GM18499 (cell line): Measurements from ENCODE around the gene RYR2.

ENCODE experiments used
- ATAC-seq: cut with Tn5 transposase; IDR thresholded peaks from one replicate; pipeline ENCODE4 v1.9.1; 2021; ENCODE audit warnings: moderate number of reproducible peaks; ENCODE audit not compliant: insufficient read depth, unreplicated experiment

Gene RYR2

DNA sequence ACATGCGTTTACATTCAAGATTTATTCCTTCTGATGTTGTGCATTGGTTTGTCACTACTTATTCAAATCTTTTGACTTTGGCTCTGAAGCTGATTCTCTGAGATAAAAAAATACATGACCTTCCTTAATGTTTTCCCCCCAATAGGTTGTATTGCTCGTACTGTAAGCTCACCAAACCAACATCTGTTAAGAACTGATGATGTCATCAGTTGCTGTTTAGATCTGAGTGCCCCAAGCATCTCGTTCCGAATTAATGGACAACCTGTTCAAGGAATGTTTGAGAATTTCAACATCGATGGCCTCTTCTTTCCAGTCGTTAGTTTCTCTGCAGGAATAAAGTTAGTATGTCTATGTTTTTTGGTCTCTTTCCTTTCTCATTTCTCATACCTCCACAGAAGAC, 458.6 kb downstream of the RYR2 start:
- no peak for ATAC-seq

DNA sequence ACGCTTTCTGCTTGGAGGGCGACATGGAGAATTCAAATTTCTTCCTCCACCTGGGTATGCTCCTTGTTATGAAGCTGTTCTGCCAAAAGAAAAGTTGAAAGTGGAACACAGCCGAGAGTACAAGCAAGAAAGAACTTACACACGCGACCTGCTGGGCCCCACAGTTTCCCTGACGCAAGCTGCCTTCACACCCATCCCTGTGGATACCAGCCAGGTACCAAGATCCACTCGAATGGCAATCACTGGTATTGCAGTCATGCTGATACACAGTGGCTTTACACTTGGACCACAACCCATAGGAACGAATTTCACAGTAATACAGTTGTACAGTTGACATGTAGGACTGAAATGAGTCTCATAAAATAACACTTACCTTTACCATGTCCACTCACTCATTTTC, 461.3 kb downstream of the RYR2 start:
- ATAC-seq, result no peak

GRCh38 chr1:237507005-237507404, 465.0 kb downstream of the RYR2 start:
- peak; percentile 92 for ATAC-seq

GRCh38 chr1:237509748-237510147, 467.8 kb downstream of the RYR2 start:
- ATAC-seq, result no peak

GRCh38 chr1:237525102-237525501, 483.1 kb downstream of the RYR2 start:
- no peak for ATAC-seq

GRCh38 chr1:237527761-237528160, 485.8 kb downstream of the RYR2 start:
- ATAC-seq, result no peak

DNA sequence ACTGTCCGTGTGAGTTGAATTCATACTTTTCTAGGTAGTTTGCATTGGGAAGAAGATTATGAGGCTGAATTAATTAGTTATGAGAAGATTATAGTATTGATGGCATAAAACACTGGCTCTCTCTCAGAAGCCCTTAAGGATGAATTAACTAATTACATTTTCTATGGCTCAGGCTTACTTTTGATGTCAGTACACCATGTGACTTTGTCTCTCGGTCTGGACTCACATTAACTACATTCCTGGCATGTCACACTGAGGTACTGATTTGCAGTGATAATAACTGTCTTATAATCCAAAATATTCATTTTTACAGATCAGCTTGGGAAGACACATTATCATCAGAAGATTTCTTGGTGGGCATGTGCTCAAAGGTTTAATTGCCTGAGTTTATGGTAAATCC, 486.6 kb downstream of the RYR2 start:
- ATAC-seq, result no peak

GRCh38 chr1:237539055-237539454, 497.1 kb downstream of the RYR2 start:
- ATAC-seq, result no peak

DNA sequence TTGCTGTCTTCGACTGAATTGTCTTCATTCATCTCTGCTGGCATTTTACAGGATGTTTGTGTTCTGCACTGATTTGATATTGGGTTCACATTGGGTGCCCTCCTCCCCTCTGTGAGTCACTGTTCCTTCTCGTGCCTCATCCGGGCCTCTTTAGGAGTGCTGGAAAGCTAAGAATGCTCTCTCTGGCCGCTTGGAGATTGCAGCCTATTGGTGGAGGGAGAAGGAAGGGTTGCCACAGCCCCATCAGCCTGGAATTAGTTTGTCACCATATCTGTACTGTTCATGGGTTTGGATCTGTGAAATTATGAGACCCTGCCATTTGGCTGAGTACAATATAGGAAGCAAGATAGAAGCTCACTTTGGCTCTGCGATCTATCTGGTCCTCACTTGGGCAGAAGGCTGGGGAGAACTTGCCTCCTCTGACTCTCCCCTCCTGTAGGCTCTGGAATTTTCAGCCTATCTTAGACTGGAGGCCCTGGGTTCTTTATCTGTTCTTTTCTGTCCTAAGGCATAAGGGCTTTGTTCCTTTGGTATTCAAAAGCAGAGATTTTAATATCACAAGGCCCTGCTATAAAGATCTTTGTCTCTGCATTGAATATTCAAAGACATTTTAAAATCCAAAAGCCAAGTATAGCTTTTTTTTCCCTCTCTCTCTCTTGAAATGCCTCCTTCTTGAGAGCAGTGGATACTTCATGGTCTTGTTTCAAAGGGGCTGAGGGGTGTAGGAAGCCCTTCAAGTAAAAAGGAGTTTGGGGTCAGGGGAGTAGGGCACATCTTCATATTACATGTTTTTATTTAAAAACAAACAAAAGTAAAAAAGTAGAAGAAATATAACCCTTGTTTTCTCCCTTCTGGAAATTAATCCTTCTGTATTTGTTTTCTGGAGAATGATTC, 500.8 kb downstream of the RYR2 start:
- ATAC-seq, result no peak

DNA sequence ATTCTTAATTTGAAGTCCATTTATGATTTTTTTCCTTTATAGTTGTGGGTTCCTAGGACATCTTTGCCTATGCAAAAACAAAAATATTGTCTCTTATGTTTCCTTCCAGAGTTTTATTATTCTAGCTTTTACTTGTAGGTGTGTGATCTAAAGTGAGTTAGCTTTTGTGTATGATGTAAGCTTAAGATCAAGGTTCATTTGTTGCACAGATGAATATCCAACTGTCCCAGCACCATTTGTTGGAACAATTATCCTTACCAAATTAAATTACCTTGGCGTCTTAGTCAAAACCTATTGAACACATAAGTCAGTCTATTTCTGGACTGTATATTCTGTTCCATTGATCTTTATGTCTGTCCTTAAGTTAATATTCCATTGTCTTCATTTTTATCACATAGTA, 511.1 kb downstream of the RYR2 start:
- no peak for ATAC-seq

DNA sequence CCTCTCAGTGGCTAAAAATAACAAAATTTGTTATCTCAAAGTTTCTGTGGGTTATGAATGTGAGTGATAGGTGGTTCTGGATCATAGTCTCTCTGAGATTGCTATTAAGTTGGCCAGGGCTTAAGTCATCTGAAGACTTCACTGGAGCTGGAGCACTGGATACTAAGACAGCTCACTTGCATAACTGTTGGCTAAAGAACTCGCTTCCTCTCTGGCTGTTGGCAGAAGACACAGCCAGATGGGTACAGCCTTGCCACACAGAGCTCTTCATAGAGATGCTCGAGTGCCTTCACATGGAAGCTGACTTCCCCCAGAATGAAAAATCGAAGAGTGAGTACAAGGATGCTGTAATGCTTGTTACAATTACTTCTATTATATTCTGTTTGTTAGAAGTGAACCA, 514.9 kb downstream of the RYR2 start:
- no peak for ATAC-seq

- peak; percentile 88 for ATAC-seq
Measured at GRCh38 chr1:237562242-237562823, 520.3 kb downstream of the RYR2 start.

DNA sequence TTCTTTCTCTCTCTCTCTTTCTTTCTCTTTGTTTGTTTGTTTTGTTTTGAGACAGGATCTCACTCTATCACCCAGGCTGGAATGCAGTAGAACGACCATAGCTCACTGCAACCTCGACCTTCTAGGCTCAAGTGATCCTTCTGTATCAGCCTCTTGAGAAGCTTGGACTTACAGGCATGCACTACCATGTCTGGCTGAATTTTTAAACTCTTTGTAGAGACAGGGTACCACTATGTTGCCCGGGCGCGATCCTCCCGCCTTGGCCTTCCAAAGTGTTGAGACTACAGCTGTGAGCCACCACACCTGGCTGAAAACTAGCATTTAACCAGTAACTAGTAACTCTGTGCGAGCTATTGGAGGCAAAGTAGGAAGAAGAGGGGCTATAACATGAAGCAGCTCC, 523.3 kb downstream of the RYR2 start:
- no peak for ATAC-seq

- ATAC-seq, result no peak
Measured at GRCh38 chr1:237566581-237566980, 524.6 kb downstream of the RYR2 start.

DNA sequence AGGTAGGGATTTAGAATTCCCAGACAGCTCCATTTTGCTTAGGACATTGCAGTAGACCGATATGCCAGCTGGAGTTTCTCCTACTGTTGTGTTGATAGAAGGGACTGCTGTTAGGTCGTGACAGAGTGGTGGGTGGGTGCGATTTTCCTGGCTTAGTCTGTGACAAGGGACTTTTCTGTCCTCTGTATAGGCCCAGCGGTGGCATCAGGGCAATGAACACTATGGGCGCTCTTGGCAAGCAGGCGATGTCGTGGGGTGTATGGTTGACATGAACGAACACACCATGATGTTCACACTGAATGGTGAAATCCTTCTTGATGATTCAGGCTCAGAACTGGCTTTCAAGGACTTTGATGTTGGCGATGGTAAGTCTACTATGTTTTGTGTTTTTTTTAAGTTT, 527.0 kb downstream of the RYR2 start:
- ATAC-seq, result no peak

GRCh38 chr1:237570530-237570929, 528.5 kb downstream of the RYR2 start:
- no peak for ATAC-seq

GRCh38 chr1:237574536-237574935, 532.6 kb downstream of the RYR2 start:
- no peak for ATAC-seq

GRCh38 chr1:237578540-237578939, 536.6 kb downstream of the RYR2 start:
- no peak for ATAC-seq

DNA sequence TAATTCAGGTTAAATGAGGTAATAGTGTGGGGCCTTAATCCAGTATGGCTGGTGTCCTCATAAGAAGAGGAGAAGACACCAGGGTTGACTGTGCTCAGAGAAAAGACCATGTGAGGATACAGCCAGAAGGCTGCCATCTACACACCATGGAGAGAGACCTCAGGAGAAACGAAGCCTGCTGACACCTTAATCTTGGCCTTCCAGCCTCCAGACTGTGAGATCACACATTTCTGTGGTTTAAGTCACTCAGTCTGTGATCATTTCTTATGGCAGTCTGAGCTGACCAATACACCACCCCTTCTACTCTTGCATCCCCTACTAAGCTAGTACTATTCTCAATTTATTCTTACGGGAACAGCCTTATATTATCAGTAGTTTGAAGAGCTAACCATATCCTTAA, 538.7 kb downstream of the RYR2 start:
- ATAC-seq, result no peak

GRCh38 chr1:237583270-237583669, 541.3 kb downstream of the RYR2 start:
- no peak for ATAC-seq

GRCh38 chr1:237583756-237584155, 541.8 kb downstream of the RYR2 start:
- no peak for ATAC-seq

DNA sequence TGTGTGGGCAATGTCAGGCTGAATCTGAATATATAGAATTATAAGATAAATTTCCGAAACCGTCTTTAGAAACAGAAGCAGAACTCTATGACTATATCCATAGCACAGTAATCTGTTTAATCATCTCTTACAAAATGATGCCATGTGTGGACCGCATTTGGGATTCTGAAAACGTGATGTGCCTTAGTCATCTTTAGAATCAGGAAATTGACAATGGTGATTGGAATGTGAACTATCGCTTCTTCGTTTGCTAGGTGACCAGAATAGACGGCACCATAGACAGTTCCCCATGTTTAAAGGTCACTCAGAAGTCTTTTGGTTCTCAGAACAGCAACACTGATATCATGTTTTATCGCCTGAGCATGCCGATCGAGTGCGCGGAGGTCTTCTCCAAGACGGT, 548.4 kb downstream of the RYR2 start:
- ATAC-seq, result no peak
